Astrocyte (in vitro differentiated cells and primary cell): ENCODE results near the gene GBA3. TPM values are rescaled to one million over a fixed set of nuclear protein-coding genes. Genes with fewer than 3 reads are reported as not detected.

Experiments used
- DNase-seq: peaks from one replicate; pipeline ENCODE4 v3.0.0-alpha.2; 2010; ENCODE audit warnings: low read depth
- FAIRE-seq: peaks from 2 replicates; lab custom pipeline; 2011; peaks lifted over from hg19 to GRCh38; lab: Jason Lieb, UNC
- H2AFZ ChIP-seq: 2 replicates; pipeline ENCODE4 v1.6.0; 2012; ENCODE audit warnings: low read depth, low read length, inconsistent platforms
- H3K27ac ChIP-seq: 2 replicates; pipeline ENCODE4 v1.5.1; 2011; ENCODE audit warnings: low read depth, low read length, inconsistent platforms
- H3K27me3 ChIP-seq: 2 replicates; pipeline ENCODE4 v1.6.0; 2011; ENCODE audit warnings: low read length, inconsistent platforms; ENCODE audit not compliant: insufficient read depth
- H3K36me3 ChIP-seq: 2 replicates; pipeline ENCODE4 v1.5.1; 2011; ENCODE audit warnings: low read length, inconsistent platforms; ENCODE audit not compliant: insufficient read depth
- H3K4me1 ChIP-seq: 2 replicates; pipeline ENCODE4 v1.5.1; 2011; ENCODE audit warnings: low read length, inconsistent platforms; ENCODE audit not compliant: insufficient read depth
- H3K4me2 ChIP-seq: 2 replicates; pipeline ENCODE4 v1.6.0; 2012; ENCODE audit warnings: low read length, inconsistent platforms
- H3K4me3 ChIP-seq: 2 replicates; pipeline ENCODE4 v1.5.1; 2011; ENCODE audit warnings: low read depth, mild to moderate bottlenecking, low read length, inconsistent platforms; ENCODE audit not compliant: insufficient read depth
- H3K79me2 ChIP-seq: 2 replicates; pipeline ENCODE4 v1.6.0; 2012; ENCODE audit warnings: mild to moderate bottlenecking, low read length, inconsistent platforms; ENCODE audit not compliant: insufficient read depth
- H3K9ac ChIP-seq: 2 replicates; pipeline ENCODE4 v1.6.0; 2012; ENCODE audit warnings: mild to moderate bottlenecking, low read length, inconsistent platforms
- H3K9me3 ChIP-seq: 2 replicates; pipeline ENCODE4 v1.5.1; 2012; ENCODE audit warnings: low read depth, mild to moderate bottlenecking, low read length, inconsistent platforms; ENCODE audit not compliant: insufficient read depth
- H4K20me1 ChIP-seq: 2 replicates; pipeline ENCODE4 v1.6.0; 2012; ENCODE audit warnings: low read length, inconsistent platforms; ENCODE audit not compliant: insufficient read depth
- H3K27ac Mint-ChIP-seq: one replicate; pipeline ENCODE4 v1.8.0; 2021; ENCODE audit warnings: mild to moderate bottlenecking, mixed read lengths; ENCODE audit not compliant: unreplicated experiment
- H3K27me3 Mint-ChIP-seq: one replicate; pipeline ENCODE4 v1.8.0; 2021; ENCODE audit warnings: low read depth, mixed read lengths; ENCODE audit not compliant: unreplicated experiment
- H3K36me3 Mint-ChIP-seq: one replicate; pipeline ENCODE4 v1.8.0; 2021; ENCODE audit warnings: low read depth, mixed read lengths; ENCODE audit not compliant: unreplicated experiment
- H3K4me1 Mint-ChIP-seq: one replicate; pipeline ENCODE4 v1.8.0; 2021; ENCODE audit warnings: low read depth, mixed read lengths; ENCODE audit not compliant: unreplicated experiment
- H3K4me3 Mint-ChIP-seq: one replicate; pipeline ENCODE4 v1.8.0; 2021; ENCODE audit warnings: mild to moderate bottlenecking, moderate library complexity, mixed read lengths; ENCODE audit not compliant: unreplicated experiment
- H3K9me3 Mint-ChIP-seq: one replicate; pipeline ENCODE4 v1.8.0; 2021; ENCODE audit warnings: mild to moderate bottlenecking, mixed read lengths; ENCODE audit not compliant: unreplicated experiment
- CTCF ChIP-seq: IDR thresholded peaks from 2 replicates; pipeline ENCODE4 v1.5.1; 2011; ENCODE audit warnings: low read depth, mild to moderate bottlenecking, inconsistent platforms, low read length, moderate library complexity; ENCODE audit not compliant: insufficient read depth
- EZH2 ChIP-seq: IDR thresholded peaks from 2 replicates; pipeline ENCODE4 v1.6.1; 2012; ENCODE audit warnings: mild to moderate bottlenecking, low read length, inconsistent platforms; ENCODE audit not compliant: insufficient read depth
- total RNA-seq: library from RNA; stranded (reverse); gene quantifications from 2 replicates; pipeline ENCODE4 v1.2.1, GENCODE V29; 2021

The GBA3 gene
- total RNA-seq, 1 donor from 2014 or later: not detected

GRCh38 chr4:22778547-22779163 is 85.9 kb downstream of the GBA3 start:
- H2AFZ ChIP-seq: no peak overlapping the region
- H3K9me3 Mint-ChIP-seq: no peaks in the 10 kb centered on the region
- no peaks in the 10 kb centered on the region for H3K27me3 Mint-ChIP-seq
- no peaks in the 10 kb centered on the region for H3K36me3 ChIP-seq
- H3K9me3 ChIP-seq: no peaks in the 10 kb centered on the region
- H3K4me3 ChIP-seq: no peak overlapping the region
- no peaks in the 10 kb centered on the region for H3K27me3 ChIP-seq
- TF ChIP-seq CTCF: no peak
- no peak for TF ChIP-seq EZH2
- no peak overlapping the region for H3K27ac ChIP-seq
- H3K4me1 ChIP-seq: no peaks in the 10 kb centered on the region
- H3K4me2 ChIP-seq: no peak overlapping the region
- no peak overlapping the region for H3K27ac Mint-ChIP-seq
- no peak overlapping the region for H3K4me3 Mint-ChIP-seq
- no peaks in the 10 kb centered on the region for H3K79me2 ChIP-seq
- no peaks in the 10 kb centered on the region for H4K20me1 ChIP-seq
- DNase-seq: no peak
- H3K36me3 Mint-ChIP-seq: no peaks in the 10 kb centered on the region
- no peak overlapping the region for H3K9ac ChIP-seq
- FAIRE-seq: no peak
- H3K4me1 Mint-ChIP-seq: no peaks in the 10 kb centered on the region

GRCh38 chr4:22780317-22780716 is 87.6 kb downstream of the GBA3 start:
- TF ChIP-seq EZH2 (no peak), CTCF (no peak)
- no peak for FAIRE-seq
- Histone ChIP-seq H3K27me3 (no peaks in the 10 kb centered on the region), H4K20me1 (no peaks in the 10 kb centered on the region), H3K4me2 (no peak overlapping the region), H3K27ac (no peak overlapping the region), H2AFZ (no peak overlapping the region), H3K4me3 (no peak overlapping the region), H3K9ac (no peak overlapping the region), H3K9me3 (no peaks in the 10 kb centered on the region), H3K36me3 (no peaks in the 10 kb centered on the region), H3K79me2 (no peaks in the 10 kb centered on the region), H3K4me1 (no peaks in the 10 kb centered on the region)
- Mint-ChIP-seq H3K27me3 (no peaks in the 10 kb centered on the region), H3K27ac (no peak overlapping the region), H3K36me3 (no peaks in the 10 kb centered on the region), H3K4me1 (no peaks in the 10 kb centered on the region), H3K4me3 (no peak overlapping the region), H3K9me3 (no peaks in the 10 kb centered on the region)
- DNase-seq: no peak

GRCh38 chr4:22780797-22781196 is 88.1 kb downstream of the GBA3 start:
- H3K4me1 Mint-ChIP-seq: no peaks in the 10 kb centered on the region

More at GRCh38 chr4:22780797-22781196, 88.1 kb downstream of the GBA3 start:
- Histone ChIP-seq H3K9ac (no peak overlapping the region), H3K4me1 (no peaks in the 10 kb centered on the region), H3K27me3 (no peaks in the 10 kb centered on the region), H3K79me2 (no peaks in the 10 kb centered on the region), H3K27ac (no peak overlapping the region), H3K4me3 (no peak overlapping the region), H3K9me3 (no peaks in the 10 kb centered on the region), H3K36me3 (no peaks in the 10 kb centered on the region), H3K4me2 (no peak overlapping the region), H2AFZ (no peak overlapping the region), H4K20me1 (no peaks in the 10 kb centered on the region)
- Mint-ChIP-seq H3K9me3 (no peaks in the 10 kb centered on the region), H3K27me3 (no peaks in the 10 kb centered on the region), H3K36me3 (no peaks in the 10 kb centered on the region), H3K4me3 (no peak overlapping the region), H3K27ac (no peak overlapping the region)
- FAIRE-seq (no peak), DNase-seq (no peak)
- TF ChIP-seq EZH2: no peak
